HG03108 (cell line): ENCODE results near the gene CEACAM1.
"Not testable (repeated sequence)": the region's sequence is repeated elsewhere in the genome, so short reads cannot be mapped to it uniquely, and the experiment has no call there.

Experiments used
- ATAC-seq: cut with Tn5 transposase; IDR thresholded peaks from one replicate; pipeline ENCODE4 v1.9.1; 2021; ENCODE audit warnings: moderate library complexity; ENCODE audit not compliant: unreplicated experiment

CEACAM1 gene

GRCh38 chr19:42528354-42529247 is at the start of gene CEACAM1:
Gene CEACAM1, minus strand, starts transcription at chr19:42528481. Its CDS starts 107 bp downstream, at chr19:42528374.
- no peak for ATAC-seq

- no peak for ATAC-seq
Measured at GRCh38 chr19:42577016-42577415, 48.7 kb upstream of the CEACAM1 start.

- ATAC-seq = no peak
Measured at GRCh38 chr19:42576241-42576640, 48.0 kb upstream of the CEACAM1 start.

- ATAC-seq = no peak
Measured at GRCh38 chr19:42573642-42574041, 45.4 kb upstream of the CEACAM1 start.

- ATAC-seq = no peak
Measured at GRCh38 chr19:42571116-42571515, 42.8 kb upstream of the CEACAM1 start.

GRCh38 chr19:42569193-42569592 is 40.9 kb upstream of the CEACAM1 start:
- no peak for ATAC-seq

GRCh38 chr19:42568006-42568405 is 39.7 kb upstream of the CEACAM1 start:
- ATAC-seq = no peak

GRCh38 chr19:42567567-42567966 is 39.3 kb upstream of the CEACAM1 start:
- ATAC-seq = no peak

GRCh38 chr19:42563352-42564210 is 35.3 kb upstream of the CEACAM1 start:
- ATAC-seq = no peak

GRCh38 chr19:42561512-42561911 is 33.2 kb upstream of the CEACAM1 start:
- ATAC-seq = no peak

- no peak for ATAC-seq
Measured at GRCh38 chr19:42560731-42561130, 32.5 kb upstream of the CEACAM1 start.

GRCh38 chr19:42558450-42559150 is 30.3 kb upstream of the CEACAM1 start:
- ATAC-seq = no peak

GRCh38 chr19:42557386-42557871 is 29.1 kb upstream of the CEACAM1 start:
- not testable (repeated sequence) for ATAC-seq

GRCh38 chr19:42555801-42556200 is 27.5 kb upstream of the CEACAM1 start:
- ATAC-seq = no peak

GRCh38 chr19:42555317-42555716 is 27.0 kb upstream of the CEACAM1 start:
- no peak for ATAC-seq

- no peak for ATAC-seq
Measured at GRCh38 chr19:42554046-42554575, 25.8 kb upstream of the CEACAM1 start.

GRCh38 chr19:42553292-42554045 is 25.2 kb upstream of the CEACAM1 start:
- ATAC-seq = no peak

- no peak for ATAC-seq
Measured at GRCh38 chr19:42552086-42553065, 24.1 kb upstream of the CEACAM1 start.

- not testable (repeated sequence) for ATAC-seq
Measured at GRCh38 chr19:42550521-42550920, 22.2 kb upstream of the CEACAM1 start.
